Small intestine (tissue), 16 donors: ENCODE results near the gene CYP2U1. TPM values are rescaled to one million over a fixed set of nuclear protein-coding genes. Genes with fewer than 3 reads are reported as not detected.

Experiments used
- DNase-seq, 2 donors: peaks; one replicate each; pipeline versions ENCODE4 v3.0.0 to v3.0.0-alpha.2; 2013
- FAIRE-seq: peaks from 2 replicates; lab custom pipeline; 2012; peaks lifted over from hg19 to GRCh38; lab: Jason Lieb, UNC
- H3K27ac ChIP-seq, 3 donors: one replicate each; pipeline ENCODE4 v1.5.1; 2013; ENCODE audit warnings: low read length in 2 of 3, mild to moderate bottlenecking in 2 of 3, control low read depth in 1 of 3, inconsistent platforms in 1 of 3, low read depth in 1 of 3, moderate library complexity in 1 of 3
- H3K27me3 ChIP-seq, 3 donors: one replicate each; pipeline ENCODE4 v1.6.1; 2013; ENCODE audit warnings: low read length in 3 of 3, inconsistent platforms in 1 of 3; ENCODE audit not compliant: control insufficient read depth in 3 of 3, insufficient read depth in 3 of 3
- H3K36me3 ChIP-seq, 3 donors: one replicate each; pipeline ENCODE4 v1.6.1; 2013; ENCODE audit warnings: low read length in 3 of 3, inconsistent platforms in 1 of 3, low read depth in 1 of 3, mild to moderate bottlenecking in 1 of 3, moderate library complexity in 1 of 3; ENCODE audit not compliant: control insufficient read depth in 3 of 3, insufficient read depth in 2 of 3
- H3K4me1 ChIP-seq, 3 donors: one replicate each; pipeline ENCODE4 v1.6.1; 2013; ENCODE audit warnings: low read length in 2 of 3, inconsistent platforms in 1 of 3, low read depth in 1 of 3, mild to moderate bottlenecking in 1 of 3, moderate library complexity in 1 of 3; ENCODE audit not compliant: control insufficient read depth in 3 of 3, insufficient read depth in 2 of 3
- H3K4me3 ChIP-seq, 3 donors: one replicate each; pipeline ENCODE4 v1.5.1; 2013; ENCODE audit warnings: low read length in 3 of 3, control low read depth in 1 of 3, inconsistent platforms in 1 of 3, low read depth in 1 of 3, mild to moderate bottlenecking in 1 of 3, moderate library complexity in 1 of 3
- H3K9me3 ChIP-seq, 2 donors: one replicate each; pipeline ENCODE4 v1.6.1; 2013; ENCODE audit warnings: low read depth in 1 of 2, low read length in 1 of 2; ENCODE audit not compliant: control insufficient read depth in 2 of 2, insufficient read depth in 1 of 2
- WGBS, 3 donors: extraction: QIAGEN DNeasy Blood & Tissue Kit; methylation state at CpG; one replicate each; pipeline ENCODE4 v1.1.7; 2013; 5-methylcytosine and 5-hydroxymethylcytosine counted together
- long read RNA-seq, 10 donors: transcript quantifications; one replicate each; lab custom pipeline, GENCODE V29; 2026
- polyA plus RNA-seq, 4 donors: library from polyadenylated mRNA; stranded (reverse) in 3 of 4; unstranded in 1 of 4; fragments of 200-250 nt in 3 of 4; fragments of 120-200 nt in 1 of 4; gene quantifications; one replicate each; pipeline versions ENCODE4 v1.2.1 to v1.2.3, GENCODE V29; 2013
- donor health status: healthy with polysubstance abuse.
- donor health status: control.
- donor health status: control.
- donor health status: Bipolar disorder and iron deficiency.
- donor health status: healthy.

Gene CYP2U1
- polyA plus RNA-seq, result 10 to 100 TPM in 1 of 4 donors, 1 to 10 TPM in 1, under 1 TPM in 2; 0.45 to 16.1 (median 1.8) TPM
- long read RNA-seq, donor 1, full-length matches to known transcripts, result 2 of 8 reads
- long read RNA-seq, donor 1, partial matches to known transcripts, result 6 of 8 reads
- long read RNA-seq, donor 1, other reads (novel, unspliced or antisense), result 0 of 8 reads
- long read RNA-seq, donor 2, result 0 reads
- long read RNA-seq, donor 3, result 0 reads
- long read RNA-seq, donor 4, result 0 reads
- long read RNA-seq, donor 5, full-length matches to known transcripts, result 1 of 1 reads
- long read RNA-seq, donor 5, partial matches to known transcripts, result 0 of 1 reads
- long read RNA-seq, donor 5, other reads (novel, unspliced or antisense), result 0 of 1 reads
- long read RNA-seq, donor 6, full-length matches to known transcripts, result 3 of 8 reads
- long read RNA-seq, donor 6, partial matches to known transcripts, result 5 of 8 reads
- long read RNA-seq, donor 6, other reads (novel, unspliced or antisense), result 0 of 8 reads
- long read RNA-seq, donor 7, result 0 reads
- long read RNA-seq, donor 8, result 0 reads
- long read RNA-seq, donor 9, result 0 reads
- long read RNA-seq, donor 10, full-length matches to known transcripts, result 3 of 3 reads
- long read RNA-seq, donor 10, partial matches to known transcripts, result 0 of 3 reads
- long read RNA-seq, donor 10, other reads (novel, unspliced or antisense), result 0 of 3 reads

GRCh38 chr4:107930821-107931774, at the start of gene CYP2U1:
TSS of gene CYP2U1 (plus strand) at chr4:107931549. CDS start at chr4:107931644, 95 bp downstream.
- DNase-seq (peak; percentile 80 to 88), FAIRE-seq (no peak)
- H3K36me3 ChIP-seq, result no peaks in the 10 kb centered on the region
- no peaks in the 10 kb centered on the region for H3K27me3 ChIP-seq
- 1 to 2% (median 2%) methylated on average over 67 to 78 of the region's 78 CpGs for WGBS, 3 donors
- H3K9me3 ChIP-seq, result no peaks in the 10 kb centered on the region
- peak within 1 kb of the TSS; percentile 16 to 69 (median 21) for H3K27ac ChIP-seq
- H3K4me1 ChIP-seq, result peaks cover 0 to 13% (median 2%) of the 10 kb centered on the region in 3 donors
- peak within 1 kb of the TSS; percentile 56 to 85 (median 67) for H3K4me3 ChIP-seq

GRCh38 chr4:107885865-107886264, 45.5 kb upstream of the CYP2U1 start:
- no peaks in the 10 kb centered on the region for H3K4me1 ChIP-seq
- no peak overlapping the region for H3K27ac ChIP-seq
- DNase-seq, result peak in 1 of 2 donors; percentile 60
- peaks cover 0 to 9% of the 10 kb centered on the region in 2 donors for H3K9me3 ChIP-seq
- no peaks in the 10 kb centered on the region for H3K27me3 ChIP-seq
- no peak for FAIRE-seq
- H3K36me3 ChIP-seq, result no peaks in the 10 kb centered on the region
- H3K4me3 ChIP-seq, result no peak overlapping the region

- FAIRE-seq, result no peak
- 48 to 58% (median 51%) methylated on average over 2 of the region's 2 CpGs for WGBS, 3 donors
- H3K36me3 ChIP-seq, result no peaks in the 10 kb centered on the region
These were observed 43.1 kb upstream of the CYP2U1 start for GRCh38 chr4:107888237-107888636.

GRCh38 chr4:107890779-107891178, 40.6 kb upstream of the CYP2U1 start:
- WGBS, 3 donors, result 87 to 98% (median 92%) methylated on average over 2 of the region's 2 CpGs
- Histone ChIP-seq H3K4me3 (no peak overlapping the region), H3K36me3 (no peaks in the 10 kb centered on the region), H3K27me3 (no peaks in the 10 kb centered on the region), H3K27ac (no peak overlapping the region), H3K4me1 (no peaks in the 10 kb centered on the region), H3K9me3 (peaks cover 0 to 9% of the 10 kb centered on the region in 2 donors)
- no peak for DNase-seq
- no peak for FAIRE-seq

More at GRCh38 chr4:107888237-107888636, 43.1 kb upstream of the CYP2U1 start:
- Histone ChIP-seq H3K4me1 (no peaks in the 10 kb centered on the region), H3K4me3 (no peak overlapping the region), H3K9me3 (peaks cover 0 to 9% of the 10 kb centered on the region in 2 donors), H3K27ac (no peak overlapping the region), H3K27me3 (no peaks in the 10 kb centered on the region)
- no peak for DNase-seq

GRCh38 chr4:107891299-107891698, 40.0 kb upstream of the CYP2U1 start:
- FAIRE-seq (no peak), DNase-seq (no peak)
- Histone ChIP-seq H3K27ac (no peak overlapping the region), H3K27me3 (no peaks in the 10 kb centered on the region), H3K4me1 (no peaks in the 10 kb centered on the region), H3K4me3 (no peak overlapping the region), H3K36me3 (no peaks in the 10 kb centered on the region), H3K9me3 (peaks cover 0 to 5% of the 10 kb centered on the region in 2 donors)

- no peak overlapping the region for H3K4me3 ChIP-seq
- WGBS, 3 donors, result 75 to 86% (median 79%) methylated on average over 4 of the region's 4 CpGs
- H3K27me3 ChIP-seq, result no peaks in the 10 kb centered on the region
- no peaks in the 10 kb centered on the region for H3K9me3 ChIP-seq
- H3K4me1 ChIP-seq, result no peaks in the 10 kb centered on the region
- DNase-seq (no peak), FAIRE-seq (no peak)
- H3K27ac ChIP-seq, result no peak overlapping the region
- no peaks in the 10 kb centered on the region for H3K36me3 ChIP-seq
These were observed 37.9 kb upstream of the CYP2U1 start for GRCh38 chr4:107893171-107894137.

- no peak for FAIRE-seq
- no peak overlapping the region for H3K27ac ChIP-seq
These were observed 37.2 kb upstream of the CYP2U1 start for GRCh38 chr4:107894138-107894603.

More at GRCh38 chr4:107894138-107894603, 37.2 kb upstream of the CYP2U1 start:
- Histone ChIP-seq H3K4me3 (no peak overlapping the region), H3K36me3 (no peaks in the 10 kb centered on the region), H3K9me3 (no peaks in the 10 kb centered on the region), H3K4me1 (no peaks in the 10 kb centered on the region), H3K27me3 (no peaks in the 10 kb centered on the region)
- no peak for DNase-seq
- WGBS, 3 donors, result 82 to 86% (median 84%) methylated on average over 6 of the region's 6 CpGs
